GM12873 (cell line): Measurements from ENCODE around the gene SPTBN5.

Experiments
- TF ChIP-seq, protein P1 (sequence below): IDR thresholded peaks from 2 replicates; pipeline ENCODE4 v1.5.1; 2012; ENCODE audit warnings: low read depth, mild to moderate bottlenecking, moderate library complexity, low read length, control low read depth; ENCODE audit not compliant: insufficient read depth; ENCODE audit errors: missing control alignments

Gene SPTBN5

DNA sequence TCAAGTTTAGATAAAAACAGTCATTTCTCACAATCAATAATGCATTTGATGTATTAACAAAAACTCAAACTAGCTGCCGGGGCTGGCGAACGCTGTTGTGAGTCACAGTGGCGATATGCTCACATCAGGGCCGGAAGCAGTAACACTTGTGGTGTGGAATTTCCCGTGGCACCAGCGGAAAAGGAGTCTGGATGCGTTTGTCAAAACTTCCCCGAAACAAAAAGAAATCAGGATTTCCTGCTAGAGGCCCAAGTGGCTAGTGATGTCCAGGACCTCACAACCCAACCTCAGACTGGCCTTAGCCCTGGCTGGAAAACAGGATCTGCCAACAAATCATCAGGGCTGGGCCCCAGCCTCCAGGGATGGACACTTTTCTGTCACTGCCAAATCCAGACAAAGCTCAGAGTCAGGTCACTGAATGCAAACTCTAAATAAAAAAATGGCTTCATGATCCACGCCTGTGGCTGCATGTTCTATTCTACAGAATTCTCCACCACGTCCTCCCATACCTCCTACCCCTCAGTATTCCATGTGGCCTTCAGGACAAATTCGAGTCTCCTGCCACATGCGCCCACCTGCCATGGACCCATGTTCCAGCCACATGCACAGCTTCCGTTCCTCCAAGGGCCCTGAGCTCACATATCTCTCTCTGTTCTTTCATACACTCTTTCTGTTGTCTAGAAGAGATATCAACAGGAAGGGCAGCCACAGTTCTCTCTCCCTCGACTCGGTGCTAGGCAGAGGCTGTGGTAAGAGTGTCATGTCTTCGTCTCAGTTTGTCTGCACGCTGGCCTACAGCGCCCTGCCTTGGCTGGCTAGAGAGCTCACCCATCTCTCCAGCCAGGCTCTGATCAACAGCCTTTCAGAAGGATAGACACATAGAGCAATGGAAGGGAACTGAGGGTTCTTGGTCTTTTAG lies 43.1 kb upstream of the SPTBN5 start:
- TF ChIP-seq, protein P1, sequence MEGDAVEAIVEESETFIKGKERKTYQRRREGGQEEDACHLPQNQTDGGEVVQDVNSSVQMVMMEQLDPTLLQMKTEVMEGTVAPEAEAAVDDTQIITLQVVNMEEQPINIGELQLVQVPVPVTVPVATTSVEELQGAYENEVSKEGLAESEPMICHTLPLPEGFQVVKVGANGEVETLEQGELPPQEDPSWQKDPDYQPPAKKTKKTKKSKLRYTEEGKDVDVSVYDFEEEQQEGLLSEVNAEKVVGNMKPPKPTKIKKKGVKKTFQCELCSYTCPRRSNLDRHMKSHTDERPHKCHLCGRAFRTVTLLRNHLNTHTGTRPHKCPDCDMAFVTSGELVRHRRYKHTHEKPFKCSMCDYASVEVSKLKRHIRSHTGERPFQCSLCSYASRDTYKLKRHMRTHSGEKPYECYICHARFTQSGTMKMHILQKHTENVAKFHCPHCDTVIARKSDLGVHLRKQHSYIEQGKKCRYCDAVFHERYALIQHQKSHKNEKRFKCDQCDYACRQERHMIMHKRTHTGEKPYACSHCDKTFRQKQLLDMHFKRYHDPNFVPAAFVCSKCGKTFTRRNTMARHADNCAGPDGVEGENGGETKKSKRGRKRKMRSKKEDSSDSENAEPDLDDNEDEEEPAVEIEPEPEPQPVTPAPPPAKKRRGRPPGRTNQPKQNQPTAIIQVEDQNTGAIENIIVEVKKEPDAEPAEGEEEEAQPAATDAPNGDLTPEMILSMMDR = peak; percentile 20

DNA sequence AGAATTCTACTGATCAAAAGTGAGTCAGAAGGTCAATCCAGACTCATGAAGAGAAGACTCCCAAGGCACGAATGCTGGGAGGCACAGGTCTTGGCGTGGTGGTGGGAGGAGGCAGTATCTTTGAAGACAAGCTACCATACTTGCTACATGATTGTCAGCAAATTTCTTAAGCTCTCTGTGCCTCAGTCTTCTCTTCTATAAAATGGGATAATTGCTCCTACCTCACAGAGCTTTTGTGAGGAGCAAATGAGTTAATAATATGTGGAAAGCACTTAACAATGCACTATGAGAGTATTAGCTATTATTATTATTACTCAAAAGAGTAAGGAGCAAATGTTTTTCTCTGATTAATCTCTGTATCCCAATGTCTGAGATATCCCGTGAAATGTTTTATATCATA lies 42.3 kb upstream of the SPTBN5 start:
- TF ChIP-seq, protein P1 = no peak

DNA sequence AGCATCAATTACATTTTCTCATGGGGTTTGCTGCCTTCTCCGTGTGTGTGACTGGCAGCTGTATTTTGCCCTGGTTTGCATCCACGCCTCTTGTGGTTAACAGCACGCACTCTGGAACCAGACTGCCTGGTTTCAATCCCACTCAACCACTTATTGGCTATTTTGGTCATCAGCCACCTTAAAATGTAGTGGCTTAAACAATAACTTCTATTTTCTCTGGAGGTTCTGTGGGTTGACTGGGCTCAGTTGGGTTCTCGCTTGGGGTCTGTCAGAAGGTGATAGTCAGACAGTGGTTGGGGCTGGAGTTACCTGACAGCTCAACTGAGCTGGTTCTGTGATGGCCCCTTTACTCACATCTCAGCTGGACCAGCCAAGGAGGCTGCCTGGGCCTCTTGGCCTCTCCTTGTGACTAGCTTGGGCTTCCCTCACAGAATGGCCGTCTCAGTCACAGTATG lies 41.7 kb upstream of the SPTBN5 start:
- TF ChIP-seq, protein P1 = no peak

DNA sequence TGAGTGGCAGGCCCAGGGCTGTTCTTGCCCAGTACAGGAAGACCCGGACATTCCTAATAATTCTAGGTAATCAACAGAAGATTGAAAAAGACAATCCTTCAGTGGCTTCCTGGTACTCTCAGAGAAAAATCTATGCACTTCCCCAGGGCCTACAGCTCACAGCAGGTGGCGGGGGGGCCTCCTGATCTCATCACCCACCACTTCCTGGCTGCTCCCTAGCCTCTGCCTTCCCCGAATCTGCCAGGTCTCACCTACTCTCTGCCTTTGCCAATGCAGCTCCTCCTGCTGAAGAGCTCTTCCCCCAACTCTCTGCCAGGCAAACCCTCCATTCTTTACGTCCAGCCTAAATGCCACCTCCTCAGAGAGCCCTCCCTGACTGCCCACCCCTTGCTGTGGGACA lies 41.0 kb upstream of the SPTBN5 start:
- TF ChIP-seq, protein P1 = no peak

DNA sequence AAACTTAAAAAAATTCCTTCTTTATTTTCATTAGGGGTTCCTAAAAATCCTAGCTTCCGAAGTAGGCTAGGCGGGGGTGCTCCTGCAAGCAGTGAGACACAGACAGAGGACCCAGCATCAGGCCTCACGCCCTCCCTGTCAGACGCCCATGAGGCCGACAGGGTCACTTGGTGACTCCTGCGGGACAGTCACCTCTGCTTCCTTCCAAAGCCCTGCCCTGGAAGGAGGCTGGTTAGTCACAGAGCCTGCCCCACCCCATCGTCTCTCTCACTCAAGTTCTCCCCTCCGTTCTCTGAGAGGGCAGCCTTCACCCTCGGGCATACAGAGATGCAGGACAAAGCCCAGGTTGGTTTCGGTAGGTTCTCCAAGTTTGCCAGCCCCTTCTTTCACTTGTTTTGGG lies 39.9 kb upstream of the SPTBN5 start:
- TF ChIP-seq, protein P1 = no peak

DNA sequence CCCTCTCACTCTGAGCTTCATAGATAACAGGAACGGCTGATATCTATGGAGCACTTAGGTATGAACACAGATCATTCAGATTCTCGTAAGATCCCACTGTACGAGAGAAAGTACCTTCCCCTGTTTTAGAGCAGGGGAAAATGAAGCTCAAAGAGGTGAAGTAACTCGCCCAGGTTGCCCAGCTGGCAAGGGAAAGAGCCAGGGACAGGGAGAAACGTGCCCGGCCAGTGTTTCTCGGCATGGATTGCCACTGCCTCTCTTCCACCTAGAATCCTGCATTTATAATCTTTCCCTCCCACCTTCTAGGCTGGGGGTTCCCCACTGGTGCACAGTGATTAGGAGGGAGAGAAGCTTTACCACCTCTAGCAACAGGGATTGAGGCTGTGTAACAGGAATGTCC lies 39.5 kb upstream of the SPTBN5 start:
- TF ChIP-seq, protein P1 = no peak

DNA sequence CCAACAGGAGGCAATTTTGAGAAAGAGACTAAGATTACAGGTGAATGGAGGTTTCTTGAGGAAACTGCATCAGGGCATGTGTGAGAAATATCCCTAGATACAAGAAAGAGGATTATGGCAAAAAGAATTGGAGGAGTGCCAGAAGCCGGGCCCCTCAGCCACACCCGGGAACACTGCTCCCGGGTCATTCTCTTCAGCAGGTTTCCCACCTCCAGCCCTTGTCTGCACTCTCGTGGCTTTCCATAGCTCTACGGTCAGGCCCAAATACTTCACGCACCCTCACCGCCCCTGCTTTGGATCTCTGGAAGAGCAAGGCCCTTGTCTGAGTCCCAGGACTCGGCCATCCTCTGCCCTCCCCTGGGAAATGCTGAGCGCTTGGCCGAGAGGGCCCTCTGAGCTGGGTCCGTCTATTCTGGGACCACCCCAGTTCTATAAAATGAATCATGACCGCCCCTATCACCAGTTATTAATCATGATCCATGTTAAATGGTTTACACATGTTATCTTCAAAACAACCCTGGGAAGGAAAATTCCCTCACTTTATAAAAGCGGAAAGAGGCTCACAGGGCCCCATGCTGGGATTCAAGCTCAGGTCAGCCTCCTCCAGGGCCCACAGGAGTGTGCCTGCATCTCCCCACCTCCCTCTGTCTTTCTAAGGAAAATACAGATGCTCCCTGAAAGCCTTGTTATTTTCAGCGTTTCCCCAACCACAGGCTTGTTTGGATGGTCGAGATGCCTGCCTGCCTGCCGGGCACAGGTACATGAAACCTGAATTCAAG lies 38.8 kb upstream of the SPTBN5 start:
- TF ChIP-seq, protein P1 = no peak
